Cerebellar nuclear complex (tissue), 1 donor: Measurements from ENCODE around the gene HNRNPR.
A peak's percentile ranks its signal among the peaks of the same experiment; 100 is the strongest.
"Not testable (repeated sequence)": the region's sequence is repeated elsewhere in the genome, so short reads cannot be mapped to it uniquely, and the experiment has no call there.

Experiments
- DNase-seq, 2 experiments: peaks; one replicate each; lab custom pipeline; 2025; lab: John Stamatoyannopoulos, UW

The HNRNPR gene

DNA sequence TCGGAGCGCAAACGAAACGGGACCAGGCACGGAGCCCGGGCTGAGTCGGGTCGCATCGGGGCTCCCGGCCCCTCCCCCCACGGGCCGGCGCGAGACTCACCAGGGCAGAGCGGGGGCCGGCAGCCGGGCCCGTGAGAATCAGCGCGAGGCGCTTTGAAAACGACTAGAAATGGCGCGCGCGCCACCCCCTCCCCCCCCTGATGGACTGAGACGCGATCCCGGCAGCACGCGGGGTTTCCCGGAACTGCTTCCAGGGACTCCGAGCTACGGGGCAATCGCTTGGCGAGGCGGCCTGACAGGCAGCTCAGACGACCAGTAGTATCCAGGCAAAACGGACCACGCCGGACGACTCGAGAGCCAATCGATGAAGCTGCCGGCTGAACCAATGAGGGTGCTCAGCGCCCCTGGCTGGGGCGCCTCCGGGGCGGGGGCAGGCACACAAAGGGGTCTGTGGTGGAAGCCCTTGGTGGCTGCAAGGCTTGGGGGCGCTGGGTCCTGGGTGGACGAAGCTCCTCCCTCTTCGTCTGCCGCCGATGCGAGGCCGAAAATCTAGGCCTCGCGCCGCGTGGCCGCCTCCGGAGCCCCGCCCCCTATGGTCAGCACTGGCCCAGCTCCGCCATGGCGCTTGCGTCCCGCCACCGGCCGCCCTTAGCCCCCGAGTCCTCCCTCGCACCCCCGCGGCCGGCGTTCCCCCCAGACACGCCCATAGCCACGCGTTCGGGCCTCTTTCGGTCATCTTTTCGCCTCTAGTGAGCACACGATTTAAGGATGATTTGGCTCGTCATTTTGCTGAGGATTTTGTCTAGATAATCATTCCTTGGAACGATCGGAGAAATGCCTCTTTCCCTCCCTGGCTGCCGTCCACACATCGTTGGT, at the start of gene HNRNPR:
Gene HNRNPR, minus strand, starts transcription at position 174 of the 876 bp plus-strand sequence. CDS start 3,276 bp downstream, outside the sequence.
- DNase-seq, result peak; percentile 83 to 95

DNA sequence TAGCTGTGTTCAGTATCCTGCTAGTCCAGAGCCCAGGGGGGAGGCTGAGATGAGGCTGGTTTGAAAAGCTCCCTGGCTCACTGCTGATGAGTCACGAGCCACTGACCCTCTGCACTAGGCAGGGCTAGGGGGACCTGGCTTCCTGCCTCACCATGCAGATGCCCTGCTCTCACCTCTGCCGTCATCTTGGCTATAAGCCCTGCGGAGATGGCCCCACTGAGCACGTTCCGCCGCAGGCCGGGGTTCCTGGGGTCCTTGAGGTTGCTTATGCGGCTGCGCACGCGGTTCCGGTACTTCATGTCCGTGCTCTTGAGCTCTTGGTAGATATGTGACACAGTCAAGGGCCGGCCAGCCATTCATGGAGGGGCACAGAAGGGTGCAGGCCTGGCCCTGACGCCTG, 49.6 kb upstream of the HNRNPR start:
- DNase-seq, result no peak

DNA sequence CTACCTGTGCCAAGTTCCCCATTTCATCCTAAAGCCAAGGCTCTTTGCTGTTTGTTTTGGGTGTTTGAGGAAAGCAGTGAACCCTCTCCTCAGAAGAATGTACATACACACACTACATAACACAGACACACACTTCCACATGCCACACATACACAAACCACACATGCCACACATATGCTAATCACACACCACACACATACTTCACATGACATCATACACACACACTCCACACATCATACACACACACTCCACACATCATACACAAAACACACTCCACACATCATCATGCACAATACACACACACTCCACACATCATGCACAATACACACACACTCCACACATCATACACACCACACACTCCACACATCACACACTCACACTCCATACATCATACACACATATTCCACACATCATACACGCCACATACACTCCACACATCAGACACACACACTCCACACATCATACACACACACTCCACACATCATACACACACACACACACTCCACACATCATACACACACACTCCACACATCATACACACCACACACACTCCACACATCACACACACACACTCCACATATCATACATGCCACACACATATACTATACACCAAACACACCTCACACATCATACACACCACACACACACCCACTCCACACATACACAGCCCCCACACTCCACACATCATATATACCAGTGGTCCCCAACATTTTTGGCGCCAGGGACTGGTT, 48.2 kb upstream of the HNRNPR start:
- DNase-seq, result no peak

DNA sequence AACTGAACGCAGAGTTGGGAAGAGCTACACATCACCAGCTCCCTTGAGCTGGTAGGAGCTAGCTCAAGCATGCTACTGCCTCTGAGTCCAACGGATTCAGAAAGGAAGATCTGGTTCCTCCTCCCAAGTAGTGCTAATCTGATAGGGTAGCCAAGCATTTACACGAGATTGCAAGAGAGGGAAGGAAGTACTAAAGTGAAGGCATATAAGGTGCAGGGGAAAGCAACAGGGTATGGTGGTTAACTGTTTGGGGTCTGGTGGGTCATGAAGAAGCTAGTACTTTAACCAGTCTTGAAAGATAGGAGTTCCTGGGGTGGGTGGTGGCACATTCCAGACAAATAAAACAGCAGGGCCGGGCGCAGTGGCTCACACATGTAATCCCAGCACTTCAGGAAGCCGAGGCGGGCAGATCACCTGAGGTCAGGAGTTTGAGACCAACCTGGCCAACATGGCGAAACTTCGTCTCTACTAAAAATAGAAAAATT, 45.8 kb upstream of the HNRNPR start:
- DNase-seq, result no peak

DNA sequence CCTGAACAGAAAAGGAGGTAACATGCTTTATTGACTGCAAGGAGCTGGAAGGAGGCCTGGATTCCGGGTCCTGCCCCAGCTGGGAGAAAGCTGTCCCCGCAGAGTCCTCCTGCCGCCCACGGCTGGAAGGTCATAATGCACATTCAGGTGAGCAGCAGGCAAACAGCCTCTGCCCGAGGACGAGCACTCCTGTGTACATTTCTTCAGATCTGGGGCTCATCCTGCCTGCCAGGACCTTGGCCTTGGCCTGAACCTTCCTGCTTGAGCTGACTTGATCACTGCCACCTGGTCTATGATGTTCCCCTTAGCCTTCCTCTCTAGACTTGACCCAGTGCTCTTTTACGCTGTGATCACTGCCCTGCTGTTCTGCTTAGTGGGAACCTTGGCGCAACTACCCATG, 43.4 kb upstream of the HNRNPR start:
- no peak for DNase-seq

DNA sequence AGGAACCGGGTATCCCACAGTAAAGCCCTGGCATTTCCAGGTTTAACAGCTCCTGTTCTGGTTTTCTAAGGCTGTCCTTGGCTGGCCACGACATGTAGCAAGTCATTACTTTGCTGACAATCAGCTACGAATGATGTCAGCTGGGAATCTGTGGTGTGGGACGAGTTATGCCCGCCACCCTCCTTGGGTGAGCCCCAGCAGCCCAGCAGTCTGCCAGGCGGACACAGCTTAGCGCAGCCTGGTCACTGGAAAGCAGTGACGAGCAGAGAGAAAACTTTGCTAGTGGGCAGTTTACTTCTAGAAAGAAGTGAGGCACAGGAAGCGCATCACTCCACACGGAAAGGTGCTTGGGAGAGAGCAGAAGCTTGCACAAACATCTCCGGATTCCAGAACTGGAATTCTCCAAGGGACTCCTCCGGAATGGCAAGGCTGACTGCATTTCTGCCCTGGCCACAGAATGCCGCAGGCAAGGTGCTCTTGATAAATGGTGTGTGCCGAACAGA, 41.1 kb upstream of the HNRNPR start:
- DNase-seq, result no peak

DNA sequence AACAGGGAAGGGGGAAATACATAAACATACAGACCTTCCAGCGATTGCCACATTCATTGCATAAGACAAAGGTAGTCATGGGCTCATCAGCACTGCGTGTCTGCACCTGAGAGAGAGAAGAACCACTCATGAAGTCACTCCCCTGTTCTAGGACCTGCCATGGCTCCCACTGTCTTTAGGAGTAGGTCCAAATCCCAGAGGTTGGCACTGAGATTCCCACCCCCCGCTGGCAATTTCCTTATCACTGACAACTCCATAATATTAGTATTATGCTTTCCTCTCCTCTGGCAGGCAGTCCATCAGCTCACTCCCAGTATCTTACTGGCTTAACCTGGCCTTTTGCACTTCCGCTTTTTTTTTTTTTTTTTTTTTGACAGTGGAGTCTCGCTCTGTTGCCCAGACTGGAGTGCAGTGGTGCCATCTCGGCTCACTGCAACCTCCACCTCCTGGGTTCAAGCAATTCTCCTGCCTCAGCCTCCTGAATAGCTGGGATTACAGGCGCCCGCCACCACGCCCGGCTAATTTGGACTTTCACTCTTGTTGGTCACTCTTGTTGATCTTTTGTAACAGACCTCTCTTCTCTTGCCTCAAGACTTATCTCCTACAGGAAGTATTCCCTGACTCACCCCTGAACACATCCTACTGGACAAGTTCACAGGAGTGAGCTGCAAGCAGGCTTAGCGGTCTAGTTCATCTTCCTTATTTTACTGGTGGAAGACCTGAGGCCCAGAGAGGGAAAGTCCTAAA, 40.4 kb upstream of the HNRNPR start:
- no peak for DNase-seq

DNA sequence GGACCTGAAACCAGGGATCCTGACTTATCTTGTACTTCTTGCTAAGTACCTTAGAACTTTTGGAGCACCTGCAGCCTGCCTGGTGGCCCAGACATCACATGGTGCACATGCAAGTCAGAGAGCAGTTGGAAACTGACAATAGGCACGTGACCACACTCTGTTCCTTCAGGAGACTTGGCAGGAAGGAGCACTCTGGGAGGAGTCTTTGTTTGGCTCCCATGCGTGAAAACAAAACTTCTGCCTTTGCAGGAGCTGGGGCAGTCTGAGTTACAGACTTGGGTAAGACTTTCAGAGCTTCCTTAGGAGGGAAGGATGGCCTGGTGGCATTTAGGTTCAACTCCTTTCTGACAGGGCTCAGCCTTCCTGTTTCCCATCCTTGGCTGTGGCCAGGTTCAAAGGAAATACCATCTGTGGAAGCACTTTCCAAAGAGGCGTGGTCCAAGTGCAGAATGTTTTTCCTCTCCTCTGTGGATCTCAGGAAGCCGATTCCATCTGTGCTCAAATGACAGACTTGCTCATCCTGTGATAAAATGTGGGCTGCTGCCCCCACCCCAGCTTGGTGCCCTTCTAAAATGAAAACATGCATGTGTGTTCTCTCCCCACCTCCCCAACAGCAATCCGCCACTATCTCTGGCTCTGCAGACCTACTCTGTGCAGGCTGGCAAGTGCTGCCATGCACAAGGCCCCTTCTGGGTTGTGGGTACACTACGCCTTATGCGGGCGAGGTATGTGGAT, 39.7 kb upstream of the HNRNPR start:
- DNase-seq, result no peak

DNA sequence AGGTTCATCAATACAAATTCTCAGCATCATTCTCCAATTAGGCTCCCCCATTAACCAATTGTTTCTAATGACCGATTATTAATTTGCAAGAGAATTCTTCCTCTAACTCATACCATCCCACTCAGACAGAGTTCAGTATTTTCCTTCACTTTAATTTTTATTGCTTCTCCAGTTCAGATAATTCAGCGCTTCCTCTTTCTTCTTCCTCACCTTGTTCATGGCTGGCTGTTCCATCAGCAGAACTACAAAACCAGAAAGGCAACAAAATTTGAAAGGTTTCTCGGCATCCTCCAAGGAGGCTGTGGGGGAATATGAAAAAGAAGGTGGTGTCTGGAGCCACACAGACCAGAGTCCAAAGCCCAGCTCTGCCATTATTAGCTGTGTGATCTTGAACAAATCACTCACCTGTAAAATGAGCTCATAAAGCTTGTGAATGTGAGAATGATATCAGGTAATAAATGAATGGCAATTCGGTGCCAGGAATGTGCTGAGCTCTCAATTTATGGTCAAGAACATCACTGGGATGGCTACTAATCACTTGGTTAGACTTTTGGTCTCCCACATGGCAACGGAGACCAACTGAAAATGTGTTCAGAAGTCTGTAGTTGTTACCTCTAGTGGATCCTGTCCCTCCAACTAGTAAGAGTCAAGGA, 37.3 kb upstream of the HNRNPR start:
- no peak for DNase-seq

DNA sequence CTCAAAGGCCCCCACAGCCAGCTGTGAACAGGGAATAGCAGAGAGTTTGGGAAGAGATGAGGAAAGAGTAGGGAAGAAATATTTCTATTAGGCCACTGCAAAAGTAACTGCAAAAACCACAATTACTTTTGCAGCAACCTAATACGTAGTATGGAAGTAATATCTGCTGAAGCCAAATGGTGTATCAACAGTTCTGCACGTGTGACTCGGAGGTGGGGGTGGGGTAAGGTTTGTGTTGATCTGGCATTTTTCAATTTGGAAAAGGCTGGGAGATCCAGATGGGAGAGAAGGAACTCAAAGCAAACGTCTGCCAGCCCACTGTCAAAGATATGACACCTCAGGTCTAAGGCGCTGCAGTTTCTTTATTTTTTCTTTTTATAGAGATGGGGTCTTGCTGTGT, 36.6 kb upstream of the HNRNPR start:
- DNase-seq, result no peak

DNA sequence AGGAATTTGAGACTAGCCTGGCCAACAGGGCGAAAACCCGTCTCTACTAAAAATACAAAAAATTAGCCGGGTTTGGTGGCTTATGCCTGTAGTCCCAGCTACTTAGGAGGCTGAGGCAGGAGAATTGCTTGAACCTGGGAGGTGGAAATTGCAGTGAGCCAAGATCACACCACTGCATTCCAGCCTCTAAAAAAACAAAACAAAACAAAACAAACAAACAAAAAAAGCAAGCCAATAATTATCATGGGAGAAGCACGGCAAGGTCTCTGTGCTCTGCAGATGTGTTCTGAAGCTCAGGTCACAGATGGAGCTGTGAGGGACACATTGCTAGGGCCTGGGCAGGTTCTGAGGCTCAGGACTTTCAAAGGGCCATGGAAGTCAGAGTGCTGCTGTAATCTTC, 36.2 kb upstream of the HNRNPR start:
- DNase-seq, result not testable (repeated sequence)

DNA sequence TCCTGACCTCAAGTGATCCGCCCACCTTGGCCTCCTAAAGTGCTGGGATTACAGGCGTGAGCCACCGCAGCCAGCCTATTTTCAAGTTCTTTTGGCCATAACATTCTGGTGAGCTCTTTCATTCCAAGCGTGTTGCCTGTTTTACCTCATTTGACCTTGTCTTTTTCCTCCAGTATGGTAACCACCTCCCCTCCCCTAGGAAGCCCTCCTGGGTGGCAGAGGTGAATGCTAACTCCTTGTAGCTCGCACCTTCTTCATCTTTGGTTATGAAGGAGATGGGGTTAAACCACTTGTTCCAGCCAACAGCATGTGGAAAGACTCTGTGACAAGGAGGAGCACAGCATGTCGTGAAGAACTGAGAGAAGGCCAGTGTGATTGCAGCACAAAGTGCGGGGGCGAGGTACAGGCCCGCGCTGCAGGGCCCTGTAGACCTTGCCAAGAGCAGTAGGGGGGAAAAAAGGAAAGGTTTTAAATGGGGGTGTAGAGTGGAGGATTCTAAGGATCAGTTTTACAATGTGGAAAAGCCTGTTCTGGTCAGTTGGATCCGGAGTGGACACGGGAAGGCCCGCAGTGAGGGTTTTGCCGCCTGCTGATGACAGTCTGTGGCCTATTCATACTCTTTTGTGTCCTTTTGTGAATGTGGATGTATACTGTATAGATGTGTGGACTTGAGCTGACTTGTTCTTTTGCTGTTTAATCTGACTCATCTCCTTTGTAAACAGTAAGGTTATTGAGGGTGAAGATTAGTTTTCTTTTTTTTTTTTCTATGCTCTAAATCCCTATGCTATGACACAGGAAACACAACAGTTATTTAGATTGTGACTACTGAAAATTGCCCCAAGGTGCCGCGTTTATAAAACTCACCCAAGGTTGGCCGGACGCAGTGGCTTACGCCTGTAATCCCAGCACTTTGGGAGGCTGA, 33.1 kb upstream of the HNRNPR start:
- no peak for DNase-seq

DNA sequence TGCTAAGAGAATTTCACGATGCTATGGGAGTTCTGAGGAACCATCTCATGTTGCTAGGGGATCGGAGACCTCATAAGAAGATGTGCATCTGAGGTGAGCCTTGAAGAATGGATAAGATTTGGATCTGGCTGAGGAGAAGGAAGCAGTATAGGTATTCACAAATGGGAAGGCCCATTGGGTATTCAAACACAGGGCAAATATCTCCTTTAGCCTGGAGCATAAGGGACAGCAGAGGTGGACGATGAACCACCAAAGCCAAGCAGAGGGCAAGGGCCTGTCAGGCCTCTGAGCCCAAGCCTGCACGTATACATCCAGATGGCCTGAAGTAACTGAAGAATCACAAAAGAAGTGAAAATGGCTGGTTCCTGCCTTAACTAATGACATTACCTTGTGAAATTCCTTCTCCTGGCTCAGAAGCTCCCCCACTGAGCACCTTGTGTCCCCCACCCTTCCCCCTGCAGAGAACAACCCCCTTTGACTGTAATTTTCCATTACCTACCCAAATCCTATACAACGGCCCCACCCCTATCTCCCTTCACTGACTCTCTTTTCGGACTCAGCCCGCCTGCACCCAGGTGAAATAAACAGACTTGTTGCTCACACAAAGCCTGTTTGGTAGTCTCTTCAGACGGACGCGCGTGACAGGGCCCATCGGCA, 30.1 kb upstream of the HNRNPR start:
- not testable (repeated sequence) for DNase-seq

DNA sequence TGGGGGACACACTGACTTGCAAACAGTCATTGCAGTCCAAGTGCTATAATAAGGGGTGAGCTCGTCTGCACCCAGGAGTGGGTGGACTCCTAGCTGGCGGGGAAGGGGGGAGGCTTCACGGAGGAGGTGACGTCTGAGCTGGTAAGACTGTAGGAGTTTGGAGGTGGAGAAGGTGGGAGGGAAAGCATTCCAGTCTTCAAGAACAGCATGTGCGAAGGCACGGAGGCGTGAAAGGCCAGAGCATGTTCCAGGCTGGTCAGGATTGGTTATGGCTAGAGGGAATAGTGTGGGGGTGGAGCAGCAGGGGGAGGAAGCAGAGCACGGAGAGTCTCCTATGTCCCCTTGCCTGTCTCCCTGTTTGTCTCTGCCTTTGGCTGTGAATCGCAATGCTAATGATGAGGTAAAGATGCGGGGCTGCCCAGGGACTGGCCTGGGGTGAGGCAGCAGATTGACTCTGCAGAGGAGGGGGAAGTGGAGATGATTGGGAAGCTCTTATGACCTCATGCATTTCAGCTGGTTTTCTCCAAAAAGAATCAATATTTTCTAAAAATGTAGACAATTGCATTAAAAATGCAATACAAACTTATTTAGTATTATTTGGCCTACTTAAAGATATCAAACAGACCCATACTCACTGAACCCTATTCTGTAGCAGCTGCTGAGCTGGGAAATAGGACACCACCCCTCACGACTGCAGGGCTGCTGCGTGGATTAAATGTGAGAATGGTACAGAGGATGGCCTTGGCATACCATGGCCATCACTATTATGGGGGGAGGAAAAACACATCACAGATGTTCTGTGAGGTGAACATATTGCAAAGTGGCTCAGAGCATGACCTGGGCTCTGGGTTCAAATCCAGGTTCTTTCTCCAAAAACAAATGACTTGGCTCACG, 28.1 kb upstream of the HNRNPR start:
- no peak for DNase-seq

DNA sequence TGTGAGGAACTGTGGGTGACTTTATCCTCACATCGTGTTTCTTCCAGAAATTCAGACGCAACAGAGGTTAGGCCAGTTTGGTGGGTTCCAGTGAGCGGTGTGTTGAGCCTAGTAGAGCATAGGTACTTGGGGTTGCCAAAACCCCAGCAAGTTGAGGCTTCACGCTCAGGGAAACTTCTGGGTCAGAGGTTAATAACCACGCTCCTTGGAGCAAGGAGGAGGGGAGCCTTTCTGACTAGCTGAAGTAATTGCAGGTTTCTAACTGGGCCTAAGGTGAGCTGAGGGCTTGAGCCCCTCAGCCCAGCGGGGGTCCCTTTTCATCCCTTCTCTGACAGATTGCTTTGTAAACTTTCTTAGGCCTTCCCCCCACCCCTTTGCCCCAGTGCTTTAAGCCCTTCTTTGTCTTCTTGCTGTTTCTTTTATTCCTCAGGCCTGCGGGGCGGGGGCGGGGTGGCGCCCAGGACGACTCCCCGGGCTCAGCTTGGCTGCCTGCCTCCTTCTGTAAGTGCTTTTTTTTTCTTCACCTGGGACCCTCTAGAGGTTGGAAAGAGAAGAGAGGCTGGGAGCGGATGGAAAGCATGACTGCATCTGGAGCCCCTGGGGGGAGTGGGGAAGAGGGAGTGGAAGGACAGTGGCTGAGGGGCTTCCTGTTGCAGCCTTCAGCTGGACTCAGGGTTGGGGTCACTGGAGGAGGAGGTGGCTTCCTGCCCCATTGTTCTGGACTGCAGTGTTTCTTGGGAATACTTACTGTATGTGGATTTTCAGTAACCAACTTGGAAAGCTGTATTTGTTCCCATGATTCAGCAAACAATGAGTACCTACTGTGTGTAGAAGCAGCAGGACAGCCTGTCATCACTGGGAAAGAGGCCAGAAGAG, 26.9 kb upstream of the HNRNPR start:
- no peak for DNase-seq

DNA sequence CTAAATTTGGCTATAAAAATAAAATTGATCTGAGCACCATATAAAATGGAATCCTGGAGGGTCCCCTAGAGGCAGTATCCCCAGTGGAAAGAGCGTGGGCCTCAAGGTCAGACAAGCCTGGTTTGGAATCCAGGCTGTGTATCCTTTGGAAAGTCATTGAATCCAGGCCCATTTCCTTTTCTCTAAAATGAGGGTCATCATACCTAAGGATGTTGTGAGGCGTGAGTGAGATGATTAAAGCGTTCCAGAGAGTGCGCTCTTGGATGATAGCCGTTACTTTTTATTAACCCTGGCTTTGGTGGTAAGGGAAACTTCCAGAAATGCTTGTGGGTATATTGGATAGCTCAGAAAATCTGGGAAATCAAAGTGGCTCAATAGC, 26.2 kb upstream of the HNRNPR start:
- DNase-seq, result no peak

DNA sequence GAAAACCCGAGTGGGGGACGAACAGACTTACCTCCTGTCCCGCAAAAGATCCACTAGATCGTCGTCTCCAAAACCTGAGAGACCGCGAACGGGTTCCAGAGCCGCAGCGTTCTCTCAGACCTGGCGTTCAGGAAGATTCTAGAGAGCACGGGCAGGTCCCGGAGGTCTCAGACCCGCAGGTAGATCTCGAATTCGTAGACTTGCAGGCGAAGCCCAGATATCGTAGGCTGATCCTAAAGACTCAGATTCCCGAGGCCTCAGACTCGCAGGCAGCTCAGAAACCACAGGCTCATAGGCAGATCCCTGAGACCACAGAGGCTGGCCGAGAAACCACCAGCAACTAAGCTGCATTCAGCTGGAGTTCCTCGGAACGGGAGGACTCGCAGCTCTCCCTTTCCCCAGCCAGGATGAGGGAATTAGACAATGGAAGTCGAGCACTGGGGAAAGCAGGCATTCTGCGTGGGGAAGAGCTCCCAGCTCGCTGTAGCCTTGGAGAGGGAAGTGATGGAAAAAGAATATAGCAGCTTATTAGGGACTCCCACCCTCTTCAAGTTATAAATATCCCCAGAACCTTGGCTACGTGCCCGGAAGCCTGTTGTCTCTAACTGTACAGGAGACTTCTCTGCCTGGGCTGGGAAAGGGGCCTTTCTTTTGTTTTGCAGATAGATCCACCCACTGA, 25.4 kb upstream of the HNRNPR start, which contains the start of gene ZNF436:
Gene ZNF436, minus strand, starts transcription at position 502 of the 679 bp plus-strand sequence. CDS start 1,831 bp downstream, outside the sequence.
- no peak for DNase-seq
